Kidney glomerular epithelial cell (primary cell): Measurements from ENCODE around the gene CASP9.
"Not testable (repeated sequence)": the region's sequence is repeated elsewhere in the genome, so short reads cannot be mapped to it uniquely, and the experiment has no call there.

Experiments
- DNase-seq: peaks from one replicate; lab custom pipeline; 2025; lab: John Stamatoyannopoulos, UW

Gene CASP9

GRCh38 chr1:15525050-15526020, 1.3 kb upstream of the CASP9 start:
- no peak for DNase-seq

GRCh38 chr1:15524283-15525049, 451 bp upstream of the CASP9 start:
- peak; percentile 97 for DNase-seq

GRCh38 chr1:15523104-15524020, 653 bp downstream of the CASP9 start:
- peak; percentile 16 for DNase-seq

GRCh38 chr1:15522551-15522950, 1.5 kb downstream of the CASP9 start:
- no peak for DNase-seq

GRCh38 chr1:15521206-15521906, 2.7 kb downstream of the CASP9 start:
- peak; percentile 26 for DNase-seq

GRCh38 chr1:15519625-15520024, 4.4 kb downstream of the CASP9 start:
- no peak for DNase-seq

- no peak for DNase-seq
These were observed 8.9 kb downstream of the CASP9 start for GRCh38 chr1:15515022-15515663.

- DNase-seq: not testable (repeated sequence)
These were observed 9.5 kb downstream of the CASP9 start for GRCh38 chr1:15514557-15514956.

- no peak for DNase-seq
These were observed 10.1 kb downstream of the CASP9 start for GRCh38 chr1:15513919-15514318.

- DNase-seq: no peak
These were observed 10.8 kb downstream of the CASP9 start for GRCh38 chr1:15513192-15513591.

GRCh38 chr1:15510611-15511405, 13.2 kb downstream of the CASP9 start:
- DNase-seq: no peak

GRCh38 chr1:15509586-15509985, 14.4 kb downstream of the CASP9 start:
- no peak for DNase-seq

- DNase-seq: no peak
These were observed 15.1 kb downstream of the CASP9 start for GRCh38 chr1:15508700-15509487.

- DNase-seq: no peak
These were observed 16.7 kb downstream of the CASP9 start for GRCh38 chr1:15507278-15507677.

- DNase-seq: no peak
These were observed 17.2 kb downstream of the CASP9 start for GRCh38 chr1:15506831-15507230.

GRCh38 chr1:15504436-15504835, 19.6 kb downstream of the CASP9 start:
- no peak for DNase-seq

GRCh38 chr1:15501208-15502032, 22.6 kb downstream of the CASP9 start:
- DNase-seq: peak; percentile 5
